Stimulated activated effector memory CD8-positive, alpha-beta T cell treated with anti-CD3 and anti-CD28 coated beads, Interleukin-12 subunit alpha, Interleukin-12 subunit beta, amount 100 ng/mL, for 72 hours (primary cell): ENCODE results near the gene KCNJ14.
A peak's percentile ranks its signal among the peaks of the same experiment; 100 is the strongest.
"Not testable (repeated sequence)": the region's sequence is repeated elsewhere in the genome, so short reads cannot be mapped to it uniquely, and the experiment has no call there.

ENCODE experiments used
- ATAC-seq: fragments of 150-1000 bp; cut with Tn5 transposase; 2 replicates; pipeline ENCODE4 v1.10.0; 2021
- DNase-seq, 2 donors: peaks; one replicate each; pipeline ENCODE4 v3.0.0; 2021 to 2022; ENCODE audit warnings: low spot score in 2 of 2
- H3K27ac Mint-ChIP-seq: one replicate; pipeline ENCODE4 v1.8.0; 2022; ENCODE audit warnings: mild to moderate bottlenecking, mixed read lengths
- H3K36me3 Mint-ChIP-seq: one replicate; pipeline ENCODE4 v1.8.0; 2022; ENCODE audit warnings: mild to moderate bottlenecking, mixed read lengths
- H3K4me1 Mint-ChIP-seq: one replicate; pipeline ENCODE4 v1.8.0; 2022; ENCODE audit warnings: mixed read lengths
- H3K4me3 Mint-ChIP-seq: one replicate; pipeline ENCODE4 v1.8.0; 2022; ENCODE audit warnings: mild to moderate bottlenecking, mixed read lengths
- H3K9me3 Mint-ChIP-seq: one replicate; pipeline ENCODE4 v1.8.0; 2022; ENCODE audit warnings: mixed read lengths

Gene KCNJ14

GRCh38 chr19:48475369-48476068 is 20.1 kb downstream of the KCNJ14 start:
- ATAC-seq (no peak), DNase-seq (no peak)
- no peaks in the 10 kb centered on the region for H3K9me3 Mint-ChIP-seq
- no peak overlapping the region for H3K4me3 Mint-ChIP-seq
- peak overlapping the region; percentile 79 for H3K27ac Mint-ChIP-seq
- peaks cover 25% of the 10 kb centered on the region for H3K4me1 Mint-ChIP-seq
- peaks cover 70% of the 10 kb centered on the region for H3K36me3 Mint-ChIP-seq

- peak overlapping the region; percentile 79 for H3K27ac Mint-ChIP-seq
- no peak for DNase-seq
- peaks cover 26% of the 10 kb centered on the region for H3K4me1 Mint-ChIP-seq
- no peaks in the 10 kb centered on the region for H3K9me3 Mint-ChIP-seq
- no peak overlapping the region for H3K4me3 Mint-ChIP-seq
- ATAC-seq = no peak
- peaks cover 63% of the 10 kb centered on the region for H3K36me3 Mint-ChIP-seq
These were observed 20.8 kb downstream of the KCNJ14 start for GRCh38 chr19:48476176-48476575.

- DNase-seq (no peak), ATAC-seq (no peak)
- no peak overlapping the region for H3K4me3 Mint-ChIP-seq
- peaks cover 27% of the 10 kb centered on the region for H3K4me1 Mint-ChIP-seq
- peaks cover 53% of the 10 kb centered on the region for H3K36me3 Mint-ChIP-seq
- no peaks in the 10 kb centered on the region for H3K9me3 Mint-ChIP-seq
- H3K27ac Mint-ChIP-seq = no peak overlapping the region
These were observed 21.8 kb downstream of the KCNJ14 start for GRCh38 chr19:48477067-48477685.

GRCh38 chr19:48477698-48478338 is 22.4 kb downstream of the KCNJ14 start:
- DNase-seq = no peak
- H3K9me3 Mint-ChIP-seq = no peaks in the 10 kb centered on the region
- H3K36me3 Mint-ChIP-seq = peaks cover 47% of the 10 kb centered on the region
- peaks cover 27% of the 10 kb centered on the region for H3K4me1 Mint-ChIP-seq
- no peak overlapping the region for H3K4me3 Mint-ChIP-seq
- no peak for ATAC-seq
- H3K27ac Mint-ChIP-seq = no peak overlapping the region

- ATAC-seq = no peak
- Mint-ChIP-seq H3K9me3 (no peaks in the 10 kb centered on the region), H3K4me1 (peaks cover 27% of the 10 kb centered on the region), H3K36me3 (peaks cover 39% of the 10 kb centered on the region), H3K27ac (peak overlapping the region; percentile 92), H3K4me3 (peak overlapping the region; percentile 83)
- no peak for DNase-seq
These were observed 23.2 kb downstream of the KCNJ14 start for GRCh38 chr19:48478339-48479256.

DNA sequence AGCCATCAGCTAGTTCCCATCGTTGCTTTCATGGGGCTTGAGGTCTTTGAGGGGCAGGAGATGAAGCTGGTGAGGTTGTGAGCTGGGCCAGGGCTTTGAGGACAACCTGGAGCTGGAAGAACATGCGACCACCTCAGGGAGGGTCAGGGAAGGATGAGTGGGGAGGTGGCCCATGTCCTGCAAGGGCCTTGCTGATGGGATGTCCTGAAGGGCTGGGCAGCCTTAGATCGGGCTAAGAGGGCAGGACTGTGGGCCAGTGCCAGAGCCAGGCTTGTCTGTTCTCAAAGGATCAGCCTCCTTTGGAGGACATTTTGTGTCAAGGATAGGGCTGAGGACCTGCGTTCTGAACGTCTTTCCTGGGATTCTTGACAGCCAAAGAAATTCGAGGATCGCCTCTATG is 24.3 kb downstream of the KCNJ14 start:
- DNase-seq (no peak), ATAC-seq (no peak)
- H3K27ac Mint-ChIP-seq = peak overlapping the region; percentile 92

GRCh38 chr19:48480183-48480557 is 24.8 kb downstream of the KCNJ14 start:
- ATAC-seq (peak; percentile 14), DNase-seq (no peak)
- no peaks in the 10 kb centered on the region for H3K9me3 Mint-ChIP-seq
- peak overlapping the region; percentile 92 for H3K27ac Mint-ChIP-seq
- H3K4me1 Mint-ChIP-seq = peaks cover 21% of the 10 kb centered on the region
- peaks cover 24% of the 10 kb centered on the region for H3K36me3 Mint-ChIP-seq
- peak overlapping the region; percentile 83 for H3K4me3 Mint-ChIP-seq

More for the DNA sequence above, 24.3 kb downstream of the KCNJ14 start:
- Mint-ChIP-seq H3K36me3 (peaks cover 28% of the 10 kb centered on the region), H3K9me3 (no peaks in the 10 kb centered on the region), H3K4me1 (peaks cover 21% of the 10 kb centered on the region), H3K4me3 (peak overlapping the region; percentile 83)

DNA sequence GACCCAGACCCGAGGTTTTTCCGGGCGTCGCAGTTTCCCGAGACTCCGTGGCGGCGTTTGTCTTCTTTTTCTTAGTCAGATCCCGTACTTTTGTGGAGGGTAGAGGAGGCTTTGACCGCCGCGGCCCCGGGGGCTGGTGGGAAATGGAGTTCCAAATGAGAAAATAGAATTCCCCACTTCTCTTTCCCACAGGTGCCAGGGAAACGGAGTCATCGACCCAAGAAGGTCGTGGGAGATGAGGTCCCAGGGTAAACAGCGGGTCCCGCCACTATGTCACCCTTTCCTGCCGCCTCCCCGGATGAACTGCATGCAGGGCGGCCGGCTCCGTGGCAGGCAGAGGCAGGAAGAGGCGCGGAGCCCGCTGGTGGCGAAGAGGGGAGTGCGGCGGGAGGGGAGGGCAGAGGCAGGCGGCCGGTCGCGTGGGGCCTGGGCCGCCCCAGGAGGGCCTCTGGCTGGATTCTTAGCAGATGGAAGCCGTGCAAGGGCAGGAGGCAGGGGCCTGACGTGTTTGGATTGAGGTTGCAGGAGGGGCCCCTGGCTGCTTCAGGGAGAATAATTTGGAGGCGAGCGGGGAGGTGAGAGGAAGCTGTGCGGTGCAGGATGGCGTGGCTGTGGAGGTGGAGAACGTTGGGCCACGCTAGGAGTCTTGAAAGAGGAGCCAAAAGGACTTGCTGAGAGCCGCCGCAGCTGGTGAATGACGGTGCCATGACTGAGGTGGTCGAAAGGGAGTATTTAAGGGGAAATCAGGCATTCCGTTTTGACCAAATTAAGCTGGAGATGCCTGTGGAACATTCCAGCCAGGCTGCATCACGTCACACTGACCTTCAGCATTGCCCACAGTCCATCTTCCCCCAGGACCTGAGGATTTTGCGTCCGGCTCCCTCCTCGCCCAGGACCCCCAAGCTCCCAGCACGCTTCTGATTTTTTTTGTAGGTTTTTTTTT is 25.5 kb downstream of the KCNJ14 start:
- H3K36me3 Mint-ChIP-seq = peaks cover 18% of the 10 kb centered on the region
- DNase-seq (peak; percentile 49 to 73), ATAC-seq (peak; percentile 83)
- H3K27ac Mint-ChIP-seq = peak overlapping the region; percentile 92
- H3K4me1 Mint-ChIP-seq = peaks cover 21% of the 10 kb centered on the region
- H3K4me3 Mint-ChIP-seq = peak overlapping the region; percentile 83
- no peaks in the 10 kb centered on the region for H3K9me3 Mint-ChIP-seq

- Mint-ChIP-seq H3K4me1 (peaks cover 21% of the 10 kb centered on the region), H3K27ac (peak overlapping the region; percentile 92), H3K4me3 (peak overlapping the region; percentile 83), H3K36me3 (peaks cover 10% of the 10 kb centered on the region), H3K9me3 (no peaks in the 10 kb centered on the region)
- DNase-seq (no peak), ATAC-seq (no peak)
These were observed 26.7 kb downstream of the KCNJ14 start for GRCh38 chr19:48481846-48482639.

DNA sequence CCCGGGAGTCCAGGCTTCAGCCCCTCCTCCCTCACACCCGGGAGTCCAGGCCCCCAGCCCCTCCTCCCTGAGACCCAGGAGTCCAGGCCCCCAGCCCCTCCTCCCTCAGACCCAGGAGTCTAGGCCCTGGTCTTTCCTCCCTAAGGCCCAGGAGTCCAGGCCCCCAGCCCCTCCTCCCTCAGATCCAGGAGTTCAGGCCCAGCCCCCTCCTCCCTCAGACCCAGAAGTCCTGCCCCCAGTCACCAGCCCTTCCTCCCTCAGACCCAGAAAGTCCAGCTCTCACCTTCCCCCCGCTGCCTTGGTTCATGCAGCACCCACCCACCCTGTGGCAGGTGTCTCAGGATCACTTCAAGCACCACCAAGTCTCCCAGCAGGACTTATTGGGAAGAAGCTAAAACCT is 27.9 kb downstream of the KCNJ14 start:
- peak overlapping the region; percentile 82 for H3K27ac Mint-ChIP-seq
- H3K36me3 Mint-ChIP-seq = peaks cover 10% of the 10 kb centered on the region
- no peak for ATAC-seq
- DNase-seq = no peak
- peaks cover 21% of the 10 kb centered on the region for H3K4me1 Mint-ChIP-seq
- no peak overlapping the region for H3K4me3 Mint-ChIP-seq
- H3K9me3 Mint-ChIP-seq = no peaks in the 10 kb centered on the region

DNA sequence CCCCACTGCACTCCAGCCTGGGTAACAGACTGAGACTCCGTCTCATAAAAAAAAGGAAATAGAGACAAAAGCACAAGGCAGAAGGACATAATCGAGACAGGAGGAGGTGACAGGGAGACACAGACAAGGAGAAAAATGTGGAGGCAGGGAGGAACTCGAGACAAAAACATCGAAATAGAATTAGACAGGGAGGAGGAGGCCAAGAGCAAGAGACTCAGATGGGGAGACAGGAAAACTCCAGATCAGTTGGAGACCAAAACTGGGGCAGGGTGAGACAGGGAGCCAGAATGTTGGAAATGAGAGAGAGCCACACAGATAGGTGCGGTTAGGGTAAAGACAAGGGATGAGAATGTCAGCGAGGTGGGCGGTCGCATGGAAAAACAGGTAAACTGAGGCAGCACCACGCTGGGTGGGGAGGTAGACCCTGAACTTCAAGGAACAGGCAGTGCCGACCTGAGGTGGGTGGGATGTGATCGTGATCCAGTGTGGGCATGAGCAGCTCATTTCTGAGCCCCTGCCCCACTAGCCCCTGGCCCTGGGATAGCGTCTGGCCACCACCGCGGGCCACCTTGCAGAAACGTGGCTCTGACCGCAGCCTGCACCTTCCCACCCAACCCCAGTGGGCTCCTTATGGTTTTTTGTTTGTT is 29.0 kb downstream of the KCNJ14 start:
- Mint-ChIP-seq H3K9me3 (no peaks in the 10 kb centered on the region), H3K27ac (no peak overlapping the region), H3K36me3 (peaks cover 9% of the 10 kb centered on the region), H3K4me3 (no peak overlapping the region), H3K4me1 (peaks cover 18% of the 10 kb centered on the region)
- DNase-seq = no peak
- ATAC-seq = no peak

DNA sequence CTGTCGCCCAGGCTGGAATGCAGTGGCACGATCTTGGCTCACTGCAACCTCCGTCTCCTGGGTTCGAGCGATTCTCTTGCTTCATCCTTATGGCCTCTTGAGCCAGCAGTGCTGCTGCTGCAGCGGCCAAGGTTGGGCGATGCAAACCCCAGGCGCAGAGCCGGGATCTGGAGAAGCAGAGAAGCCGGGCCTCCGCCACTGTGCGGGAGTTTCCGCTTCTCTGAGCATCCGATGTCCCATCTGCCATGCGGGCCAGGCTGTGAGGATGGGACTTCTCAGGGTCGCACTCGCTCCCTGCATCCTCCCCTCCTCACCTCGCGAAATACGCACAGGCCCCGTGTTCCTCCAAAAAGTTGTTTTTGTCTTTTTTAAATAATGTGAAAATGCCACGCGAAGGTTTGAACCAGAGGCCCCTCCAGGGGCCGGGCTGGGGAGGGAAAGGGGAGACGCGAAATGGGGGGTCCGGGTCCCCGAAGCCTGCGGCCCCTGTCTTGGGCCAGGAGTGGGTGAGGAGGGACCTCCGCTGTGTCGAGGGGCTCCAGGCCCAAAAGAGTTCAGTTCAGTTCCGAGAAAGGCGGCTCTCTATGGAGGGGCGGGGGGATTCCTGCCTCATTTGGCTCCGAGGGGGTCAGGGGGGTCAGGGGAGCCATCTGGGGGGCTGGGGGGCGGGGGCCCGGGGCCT is 29.7 kb downstream of the KCNJ14 start:
- H3K36me3 Mint-ChIP-seq = peaks cover 2% of the 10 kb centered on the region
- no peak for DNase-seq
- no peak overlapping the region for H3K4me3 Mint-ChIP-seq
- peaks cover 11% of the 10 kb centered on the region for H3K4me1 Mint-ChIP-seq
- H3K27ac Mint-ChIP-seq = no peak overlapping the region
- ATAC-seq = no peak
- H3K9me3 Mint-ChIP-seq = no peaks in the 10 kb centered on the region

DNA sequence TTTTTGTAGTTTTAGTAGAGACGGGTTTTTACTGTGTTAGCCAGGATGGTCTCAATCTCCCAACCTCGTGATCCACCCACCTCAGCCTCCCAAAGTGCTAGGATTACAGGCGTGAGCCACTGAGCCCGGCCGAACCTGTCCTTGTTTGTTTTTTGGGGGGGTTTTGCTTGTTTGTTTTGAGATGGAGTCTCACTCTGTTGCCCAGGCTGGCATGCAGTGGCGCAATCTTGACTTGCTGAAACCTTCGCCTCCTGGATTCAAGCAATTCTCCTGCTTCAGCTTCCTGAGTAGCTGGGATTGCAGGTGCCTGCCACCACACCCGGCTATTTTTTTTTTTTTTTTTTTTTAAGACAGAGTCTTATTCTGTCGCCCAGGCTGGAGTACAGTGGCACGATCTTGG is 31.3 kb downstream of the KCNJ14 start:
- not testable (repeated sequence) for ATAC-seq, H3K9me3 Mint-ChIP-seq, H3K36me3 Mint-ChIP-seq, H3K27ac Mint-ChIP-seq, H3K4me3 Mint-ChIP-seq, H3K4me1 Mint-ChIP-seq, DNase-seq
